Panc1 (cell line): ENCODE results near the gene CDCP1.

Source experiments
- TCF7L2 ChIP-seq: IDR thresholded peaks from 2 replicates; pipeline ENCODE4 v1.6.1; 2011; ENCODE audit warnings: mild to moderate bottlenecking, low read depth, low read length, inconsistent platforms
- TF ChIP-seq, protein P1 (sequence below): fragments of 450-650 bp; IDR thresholded peaks from 2 replicates; pipeline ENCODE4 v1.5.1; 2017; ENCODE audit warnings: mild to moderate bottlenecking

GRCh38 chr3:45112939-45113338 is 33.2 kb downstream of the CDCP1 start:
- TF ChIP-seq, protein P1, sequence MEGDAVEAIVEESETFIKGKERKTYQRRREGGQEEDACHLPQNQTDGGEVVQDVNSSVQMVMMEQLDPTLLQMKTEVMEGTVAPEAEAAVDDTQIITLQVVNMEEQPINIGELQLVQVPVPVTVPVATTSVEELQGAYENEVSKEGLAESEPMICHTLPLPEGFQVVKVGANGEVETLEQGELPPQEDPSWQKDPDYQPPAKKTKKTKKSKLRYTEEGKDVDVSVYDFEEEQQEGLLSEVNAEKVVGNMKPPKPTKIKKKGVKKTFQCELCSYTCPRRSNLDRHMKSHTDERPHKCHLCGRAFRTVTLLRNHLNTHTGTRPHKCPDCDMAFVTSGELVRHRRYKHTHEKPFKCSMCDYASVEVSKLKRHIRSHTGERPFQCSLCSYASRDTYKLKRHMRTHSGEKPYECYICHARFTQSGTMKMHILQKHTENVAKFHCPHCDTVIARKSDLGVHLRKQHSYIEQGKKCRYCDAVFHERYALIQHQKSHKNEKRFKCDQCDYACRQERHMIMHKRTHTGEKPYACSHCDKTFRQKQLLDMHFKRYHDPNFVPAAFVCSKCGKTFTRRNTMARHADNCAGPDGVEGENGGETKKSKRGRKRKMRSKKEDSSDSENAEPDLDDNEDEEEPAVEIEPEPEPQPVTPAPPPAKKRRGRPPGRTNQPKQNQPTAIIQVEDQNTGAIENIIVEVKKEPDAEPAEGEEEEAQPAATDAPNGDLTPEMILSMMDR, result no peak
- no peak for TF ChIP-seq TCF7L2
